Measurements from ENCODE around the gene DNAJC5. TPM values are rescaled to one million over a fixed set of nuclear protein-coding genes. Genes with fewer than 3 reads are reported as not detected.

Gene DNAJC5
- total and polyA plus RNA-seq, 9 of the 15 experiments (the other 6 are each of a cell fraction or from before 2014, with no cell fraction given), result 0.95 to 42.8 (median 23.4) TPM

GRCh38 chr20:63947638-63948456 lies 52.9 kb downstream of the DNAJC5 start (continued):
- TF ChIP-seq HINFP (tag; conservative IDR thresholded peaks at IDR 0.05; ENCODE audit: low read depth), result no peak

- TF ChIP-seq ZNF277 (CRISPR knock-in tag; IDR thresholded peaks at IDR 0.05; ENCODE audit: borderline replicate concordance), result no peak
- TF ChIP-seq RBFOX2 (IDR thresholded peaks at IDR 0.05; ENCODE audit: low read depth, low read length), result peak; percentile 24
- no peak for TF ChIP-seq THAP12 (CRISPR knock-in tag; IDR thresholded peaks at IDR 0.05)
- TF ChIP-seq CBFB (CRISPR knock-in tag; IDR thresholded peaks at IDR 0.05), result no peak
- TF ChIP-seq HOXB6 (CRISPR knock-in tag; IDR thresholded peaks at IDR 0.05; ENCODE audit: borderline replicate concordance), result no peak
- no peak for TF ChIP-seq ZNF449 (CRISPR knock-in tag; IDR thresholded peaks at IDR 0.05)
- no peak for TF ChIP-seq NR0B1 (IDR thresholded peaks at IDR 0.05; ENCODE audit: partially characterized antibody)
- no peak for TF ChIP-seq TAL1 (IDR thresholded peaks at IDR 0.05)
- Histone ChIP-seq H3K9ac (ENCODE audit: insufficient read depth in 1 of 2, low read depth in 2 of 2, low read length in 2 of 2) (peak overlapping the region in 1 of 2 experiments; percentile 55; a peak in 2 of 4 replicates), H4K20me1 (replicated peaks; ENCODE audit: control insufficient read depth, insufficient read depth, low read length) (peaks cover 68% of the 10 kb centered on the region), H3K27me3 (ENCODE audit: control insufficient read depth in 2 of 2, insufficient read depth in 2 of 2, low read length in 2 of 2) (no peaks in the 10 kb centered on the region), H3K79me2 (ENCODE audit: control insufficient read depth, insufficient read depth, low read length) (peaks cover 95% of the 10 kb centered on the region), H2AFZ (ENCODE audit: low read depth, low read length) (no peak overlapping the region), H3K4me3 (no peak overlapping the region), H3K4me2 (ENCODE audit: insufficient read depth, low read length) (no peak overlapping the region), H3K27ac (ENCODE audit: extremely low read depth, low read depth, low read length) (no peak overlapping the region), H3K4me1 (replicated peaks in 1 of 2; ENCODE audit: control insufficient read depth in 2 of 2, insufficient read depth in 2 of 2, low read length in 2 of 2) (peaks cover 25 to 92% of the 10 kb centered on the region in 2 experiments), H3K9me3 (replicated peaks; ENCODE audit: control insufficient read depth, insufficient read depth, low read depth, low read length) (no peaks in the 10 kb centered on the region), H3K36me3 (ENCODE audit: control insufficient read depth, insufficient read depth, low read length) (peaks cover 42% of the 10 kb centered on the region; the same call in 1 of the 3 replicates), H3K9me1 (ENCODE audit: control insufficient read depth, insufficient read depth, low read length) (peaks cover 21% of the 10 kb centered on the region)
- in situ Hi-C loops (cut with MboI), result no loop called here
- no TSS peak for BruUV-seq (replicated peaks)
- ChIA-PET POLR2A (interaction anchor here (0.6 kb wide), 1 partner anchor 666 kb away, joined by 3 read pairs; no protein-coding TSS in a partner anchor), CTCF (ENCODE audit: low intra/inter-chr PET ratio) (no interaction called here)
- ATAC-seq (no peak), FAIRE-seq (no peak), DNase-seq (ENCODE audit: extremely low read depth in 1 of 4, low spot score in 3 of 4) (no peak)
- intact Hi-C loops (cut with micrococcal nuclease), result no loop called here
- WGBS (ENCODE audit: insufficient coverage, low coverage, missing lambda C conversion rate), result 83% methylated on average over 14 of the region's 20 CpGs
These were observed 55.9 kb downstream of the DNAJC5 start for GRCh38 chr20:63950701-63951397.
